CD4-positive, alpha-beta T cell treated with Interleukin-12 subunit alpha and Interleukin-12 subunit beta, for 1 hour (primary cell): ENCODE results near the gene MAZ.
A peak's percentile ranks its signal among the peaks of the same experiment; 100 is the strongest.
"Not testable (repeated sequence)": the region's sequence is repeated elsewhere in the genome, so short reads cannot be mapped to it uniquely, and the experiment has no call there.

Experiments
- DNase-seq: peaks from one replicate; pipeline ENCODE4 v3.0.0-alpha.2; 2020

MAZ gene

GRCh38 chr16:29825145-29826044 lies 19.1 kb downstream of the MAZ start:
- peak; percentile 43 for DNase-seq

DNA sequence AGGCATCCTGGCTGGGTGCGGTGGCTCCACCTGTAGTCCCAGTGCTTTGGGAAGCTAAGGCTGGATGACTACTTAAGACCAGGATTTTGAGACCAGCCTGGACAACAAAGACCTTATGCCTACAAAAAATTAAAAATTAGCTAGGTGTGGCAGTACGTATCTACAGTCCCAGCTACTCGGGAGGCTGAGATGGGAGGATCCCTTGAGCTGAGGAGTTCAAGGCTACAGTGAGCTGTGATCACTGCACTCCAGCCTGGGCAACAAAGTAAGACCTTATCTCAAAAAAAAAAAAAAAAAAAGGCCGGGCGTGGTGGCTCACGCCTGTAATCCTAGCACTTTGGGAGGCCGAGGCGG lies 20.0 kb downstream of the MAZ start:
- no peak for DNase-seq

GRCh38 chr16:29830774-29831173 lies 24.4 kb downstream of the MAZ start:
- DNase-seq, result no peak

- DNase-seq, result no peak
Observed at GRCh38 chr16:29831490-29831889, 25.2 kb downstream of the MAZ start.

DNA sequence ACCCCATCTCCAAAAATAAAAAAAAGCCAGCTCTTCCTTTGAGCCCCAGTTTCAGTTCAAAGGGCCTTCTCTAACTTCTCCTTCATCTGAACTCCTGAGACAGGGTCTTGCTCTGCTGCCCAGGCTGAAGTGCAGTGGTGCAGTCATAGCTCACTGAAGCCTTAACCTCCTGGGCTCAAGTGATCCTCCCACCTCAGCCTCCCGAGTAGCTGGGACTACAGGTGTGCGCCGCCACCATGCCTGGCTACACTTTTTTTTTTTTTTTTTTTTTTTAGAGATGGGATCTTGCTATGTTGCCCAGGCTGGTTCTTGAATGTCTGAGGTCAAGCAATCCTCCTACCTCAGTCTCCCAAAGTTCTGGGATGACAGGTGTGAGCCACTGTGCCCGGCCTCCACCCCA lies 26.9 kb downstream of the MAZ start:
- DNase-seq, result not testable (repeated sequence)

DNA sequence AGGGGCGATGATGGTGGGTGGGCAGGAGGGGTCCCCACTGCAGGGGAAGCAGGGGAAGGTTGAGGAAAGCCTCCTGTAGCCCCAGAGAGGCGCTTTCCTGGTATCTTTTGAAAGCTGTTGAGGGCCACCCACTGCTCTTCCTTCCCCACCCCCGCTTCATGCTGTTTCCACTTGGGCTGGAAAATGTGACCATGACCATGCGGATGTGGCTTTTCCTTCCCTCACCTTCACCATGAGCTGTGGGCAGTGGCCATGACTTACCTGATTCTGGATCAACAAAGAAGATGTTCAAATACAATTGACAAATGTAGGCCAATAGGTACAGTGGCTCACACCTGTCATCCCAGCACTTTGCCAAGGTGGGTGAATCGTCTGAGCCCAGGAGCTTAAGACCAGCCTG lies 27.8 kb downstream of the MAZ start:
- DNase-seq, result no peak

- no peak for DNase-seq
Observed at GRCh38 chr16:29835926-29836325, 29.6 kb downstream of the MAZ start.

DNA sequence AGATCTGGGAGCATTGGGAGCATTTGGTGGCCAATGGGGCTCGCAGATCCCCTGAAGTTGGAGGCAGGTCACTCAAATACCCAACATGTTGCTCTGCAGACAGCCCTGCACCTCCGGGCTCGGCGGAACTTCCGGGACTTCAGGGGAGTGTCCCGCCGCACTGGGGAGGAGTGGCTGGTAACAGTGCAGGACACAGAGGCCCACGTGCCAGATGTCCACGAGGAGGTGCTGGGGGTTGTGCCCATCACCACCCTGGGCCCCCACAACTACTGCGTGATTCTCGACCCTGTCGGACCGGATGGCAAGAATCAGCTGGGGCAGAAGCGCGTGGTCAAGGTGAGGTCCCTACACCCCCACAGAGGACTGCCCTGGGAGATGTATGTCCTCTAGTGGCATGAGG lies 30.3 kb downstream of the MAZ start:
- DNase-seq, result no peak

DNA sequence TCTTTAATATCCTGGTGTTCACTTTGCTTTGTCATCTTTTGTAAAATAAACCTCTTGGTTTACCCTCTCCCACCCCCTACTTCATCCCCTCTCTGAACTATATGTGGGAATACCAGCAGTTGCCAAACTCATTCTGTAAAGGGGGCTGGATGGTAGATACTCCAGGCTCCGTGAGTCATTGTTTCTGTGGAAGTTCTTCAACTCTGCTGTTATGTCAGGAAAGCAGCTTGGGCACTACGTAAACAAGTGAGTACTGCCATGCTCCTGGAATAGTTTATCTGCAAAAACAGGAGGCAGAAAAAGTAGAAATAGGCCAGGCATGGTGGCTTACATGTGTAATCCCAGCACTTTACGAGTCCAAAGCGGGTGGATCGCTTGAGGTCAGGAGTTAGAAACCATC lies 31.5 kb downstream of the MAZ start:
- no peak for DNase-seq

GRCh38 chr16:29839822-29840221 lies 33.5 kb downstream of the MAZ start:
- DNase-seq, result no peak

- DNase-seq, result no peak
Observed at GRCh38 chr16:29840240-29840639, 33.9 kb downstream of the MAZ start.

GRCh38 chr16:29841631-29842030 lies 35.3 kb downstream of the MAZ start:
- DNase-seq, result no peak

DNA sequence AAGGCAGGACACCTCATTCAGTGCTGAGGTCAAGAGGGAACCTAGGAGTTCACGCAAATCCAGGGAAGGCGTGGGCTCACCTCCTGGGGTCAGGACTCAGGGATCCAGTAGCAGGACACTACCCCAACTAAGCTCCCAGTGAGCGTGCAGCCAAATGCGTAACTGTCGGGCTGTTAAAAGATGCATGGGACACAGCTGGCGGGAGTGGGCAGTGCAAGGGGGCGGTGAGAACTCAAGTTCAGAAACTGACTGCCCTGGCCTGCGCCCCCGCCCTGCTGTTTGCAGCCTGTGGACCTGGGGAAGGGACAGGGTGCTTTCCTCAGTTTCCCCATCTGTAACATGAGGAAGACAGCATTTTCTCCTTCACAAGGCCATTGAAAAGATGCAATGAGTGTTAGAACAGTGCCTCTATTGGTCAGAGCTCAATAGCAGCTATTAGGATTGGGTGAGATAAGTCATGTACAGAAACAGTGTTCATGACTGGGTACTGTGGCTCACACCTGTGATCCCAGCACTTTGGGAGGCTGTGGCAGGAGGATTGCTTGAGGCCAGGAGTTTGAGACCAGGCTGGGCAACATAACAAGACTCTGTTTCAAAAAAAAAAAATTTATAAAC lies 36.5 kb downstream of the MAZ start:
- no peak for DNase-seq

DNA sequence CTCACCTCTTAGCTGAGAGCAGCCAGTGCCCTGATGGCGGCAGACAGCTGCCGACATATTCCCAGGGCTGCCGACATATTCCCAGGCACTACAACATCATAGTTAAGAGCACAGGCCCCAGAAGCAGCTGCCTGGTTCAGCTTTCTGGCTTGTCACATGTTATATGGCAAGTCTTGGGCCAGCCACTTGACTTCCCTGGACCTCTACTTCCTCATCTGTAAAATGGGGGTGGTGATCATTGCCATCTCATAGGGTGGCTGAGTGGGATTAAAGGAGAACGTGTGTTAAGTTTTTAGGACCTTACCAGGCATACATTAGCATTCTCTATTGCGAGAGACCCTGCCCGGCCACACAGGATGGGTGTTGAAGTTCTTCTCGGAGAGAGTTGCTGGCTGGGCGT lies 37.6 kb downstream of the MAZ start:
- DNase-seq, result no peak

DNA sequence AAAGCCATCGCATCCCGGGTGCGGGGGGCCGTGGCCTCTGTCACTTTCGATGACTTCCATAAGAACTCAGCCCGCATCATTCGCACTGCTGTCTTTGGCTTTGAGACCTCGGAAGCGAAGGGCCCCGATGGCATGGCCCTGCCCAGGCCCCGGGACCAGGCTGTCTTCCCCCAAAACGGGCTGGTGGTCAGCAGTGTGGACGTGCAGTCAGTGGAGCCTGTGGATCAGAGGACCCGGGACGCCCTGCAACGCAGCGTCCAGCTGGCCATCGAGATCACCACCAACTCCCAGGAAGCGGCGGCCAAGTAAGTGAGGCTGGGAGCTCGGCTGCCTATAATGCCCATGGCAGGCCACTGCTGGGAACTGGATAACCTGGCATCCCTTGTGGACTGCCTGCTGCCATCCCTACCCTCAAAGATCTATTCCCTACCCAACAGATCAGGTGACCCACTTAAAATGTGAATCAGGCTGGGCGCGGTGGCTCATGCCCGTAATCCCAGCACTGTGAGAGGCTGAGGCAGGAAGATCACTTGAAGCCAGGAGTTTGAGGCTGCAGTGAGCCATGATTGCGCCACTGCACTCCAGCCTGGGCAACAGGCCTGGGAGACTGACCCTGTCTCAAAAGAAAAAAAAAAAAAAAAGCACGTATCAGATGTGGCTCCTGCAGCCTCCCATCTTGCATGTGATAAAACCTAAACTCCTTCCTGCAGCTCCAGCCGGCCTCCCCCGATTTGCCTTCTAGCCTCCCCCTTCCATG lies 38.4 kb downstream of the MAZ start:
- DNase-seq, result no peak

DNA sequence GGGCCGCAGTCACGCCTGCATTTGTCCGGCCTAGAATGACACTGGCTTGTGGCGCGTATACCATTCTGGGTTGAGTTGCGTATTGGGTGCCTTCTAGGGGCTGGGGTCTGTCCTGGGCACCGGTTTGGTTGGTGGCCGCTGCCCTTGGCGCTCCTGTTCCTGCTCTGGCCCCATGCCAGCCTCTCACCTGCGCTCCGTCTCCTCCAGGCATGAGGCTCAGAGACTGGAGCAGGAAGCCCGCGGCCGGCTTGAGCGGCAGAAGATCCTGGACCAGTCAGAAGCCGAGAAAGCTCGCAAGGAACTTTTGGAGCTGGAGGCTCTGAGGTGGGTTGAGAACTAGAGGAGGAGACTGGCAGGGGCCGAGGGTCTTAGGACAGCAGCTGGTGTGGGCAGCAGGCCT lies 39.3 kb downstream of the MAZ start:
- no peak for DNase-seq

GRCh38 chr16:29848420-29849297 lies 42.3 kb downstream of the MAZ start:
- peak; percentile 83 for DNase-seq

GRCh38 chr16:29849505-29849904 lies 43.2 kb downstream of the MAZ start:
- DNase-seq, result no peak

DNA sequence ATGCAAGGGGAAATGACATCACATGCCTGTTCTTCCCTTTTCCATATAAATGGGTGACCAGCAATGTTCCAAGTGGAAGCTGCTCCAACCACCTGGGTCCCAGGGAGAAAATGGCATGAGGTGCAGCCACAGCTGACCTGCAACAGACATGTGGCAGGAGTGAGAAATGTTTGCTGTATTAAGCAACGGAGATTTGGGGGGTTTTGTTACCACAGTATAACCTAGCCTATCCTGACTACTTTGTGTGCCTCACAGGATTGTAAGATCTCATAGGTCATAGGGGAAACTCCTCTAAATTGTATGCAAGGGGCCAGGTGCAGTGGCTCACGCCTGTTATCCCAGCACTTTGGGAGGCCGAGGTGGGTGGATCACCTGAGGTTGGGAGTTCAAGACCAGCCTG lies 44.7 kb downstream of the MAZ start:
- no peak for DNase-seq

DNA sequence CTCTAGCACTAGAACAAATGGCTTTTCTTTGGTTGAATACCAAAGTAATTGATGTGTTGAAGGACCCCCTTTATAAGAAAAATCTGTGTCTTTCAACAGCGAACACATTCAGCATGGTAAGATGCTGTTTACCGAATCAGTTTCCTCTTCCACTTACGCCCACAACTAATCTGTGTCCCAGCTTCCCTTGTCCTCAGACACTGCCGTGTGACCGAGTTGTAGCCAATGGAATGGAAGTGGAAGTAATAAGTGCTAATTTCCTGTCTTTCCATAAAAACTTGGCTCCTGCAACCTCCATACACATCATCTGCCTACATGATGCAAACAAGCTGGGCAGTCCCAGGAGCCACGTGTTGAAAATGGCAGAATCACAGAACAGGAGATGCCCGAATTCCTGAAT lies 46.3 kb downstream of the MAZ start:
- DNase-seq, result no peak

- DNase-seq, result no peak
Observed at GRCh38 chr16:29854520-29855100, 48.3 kb downstream of the MAZ start.

DNA sequence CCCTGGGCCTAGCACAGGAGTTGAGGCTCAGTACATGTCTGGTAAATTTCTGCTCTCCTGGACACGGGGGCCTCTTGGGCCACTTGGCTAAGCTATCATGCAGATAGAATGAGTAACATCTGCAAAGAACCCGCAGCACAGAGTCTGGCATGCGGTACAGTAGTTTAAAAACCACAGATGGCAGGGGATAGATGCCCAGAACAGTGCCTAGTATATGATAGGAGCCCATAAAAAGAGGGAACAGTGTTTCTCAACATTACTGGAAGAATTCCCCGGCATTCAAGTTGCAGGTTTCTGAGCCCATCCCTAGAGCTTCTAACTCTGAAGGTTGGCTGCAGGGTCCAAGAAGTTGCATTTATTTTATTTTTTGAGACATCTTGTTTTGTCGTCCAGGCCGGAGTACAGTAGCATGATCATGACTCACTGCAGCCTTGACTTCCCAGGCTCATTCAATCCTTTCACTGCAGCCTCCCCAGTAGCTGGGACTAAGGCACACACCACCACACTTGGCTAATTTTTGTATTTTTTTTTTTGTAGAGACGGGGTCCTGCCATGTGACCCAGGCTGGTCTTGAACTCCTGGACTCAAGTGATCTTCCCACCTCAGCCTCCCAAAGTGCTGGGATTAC lies 50.9 kb downstream of the MAZ start:
- DNase-seq, result no peak
